Activated CD4-positive, alpha-beta T cell treated with anti-CD3 and anti-CD28 coated beads, Interleukin-2, amount 50 U/mL, for 24 hours (primary cell): Measurements from ENCODE around the gene PDK4.

Experiments
- DNase-seq, 2 donors: peaks; one replicate each; pipeline ENCODE4 v3.0.0-alpha.2; 2020; ENCODE audit warnings: low read depth in 1 of 2, low spot score in 1 of 2

PDK4 gene

DNA sequence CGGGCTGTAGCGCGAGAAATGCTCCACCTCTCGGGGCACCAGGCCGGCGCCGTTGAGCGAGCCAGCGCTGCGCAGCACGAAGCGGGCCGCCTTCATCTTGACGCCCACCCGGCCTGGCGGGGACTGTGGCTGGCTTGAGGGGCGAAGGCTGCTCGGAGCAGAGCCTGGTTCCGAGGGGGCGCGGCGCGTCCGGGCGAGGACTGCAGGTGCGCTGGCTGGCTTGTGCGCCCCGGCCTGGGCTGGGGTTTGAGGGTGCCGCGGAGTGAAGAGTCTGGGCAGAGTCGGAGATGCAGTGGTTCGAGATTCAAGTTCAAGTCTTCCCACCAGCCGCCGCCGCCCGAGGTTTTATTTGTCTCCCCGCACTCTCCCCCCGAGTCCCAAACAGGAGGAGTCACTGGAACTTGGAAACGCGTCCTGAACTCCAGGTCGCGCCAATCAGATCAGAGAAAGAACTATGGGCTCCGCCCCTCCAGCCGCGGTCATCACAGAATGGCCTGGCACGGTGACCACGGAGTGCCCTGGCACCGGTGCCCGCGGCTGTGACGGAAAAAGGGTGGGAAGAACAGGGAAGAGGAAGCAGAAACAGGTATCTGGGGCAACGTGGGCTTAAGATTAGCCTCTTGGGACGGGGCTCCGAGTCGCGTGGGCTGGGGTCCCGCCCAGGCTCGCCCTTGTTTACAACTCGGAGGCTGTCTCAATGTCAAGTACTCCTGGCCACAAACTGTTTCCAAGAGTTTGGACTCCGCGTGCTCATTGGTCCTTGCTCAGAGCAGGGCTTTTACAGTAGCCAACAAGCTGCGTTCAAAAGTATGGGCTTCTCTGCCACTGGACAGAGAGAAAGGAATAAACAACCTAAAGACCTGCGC is at the start of gene PDK4:
TSS of gene PDK4 (minus strand) at position 319 of the 866 bp plus-strand sequence. CDS start at position 96, 223 bp downstream.
- no peak for DNase-seq

DNA sequence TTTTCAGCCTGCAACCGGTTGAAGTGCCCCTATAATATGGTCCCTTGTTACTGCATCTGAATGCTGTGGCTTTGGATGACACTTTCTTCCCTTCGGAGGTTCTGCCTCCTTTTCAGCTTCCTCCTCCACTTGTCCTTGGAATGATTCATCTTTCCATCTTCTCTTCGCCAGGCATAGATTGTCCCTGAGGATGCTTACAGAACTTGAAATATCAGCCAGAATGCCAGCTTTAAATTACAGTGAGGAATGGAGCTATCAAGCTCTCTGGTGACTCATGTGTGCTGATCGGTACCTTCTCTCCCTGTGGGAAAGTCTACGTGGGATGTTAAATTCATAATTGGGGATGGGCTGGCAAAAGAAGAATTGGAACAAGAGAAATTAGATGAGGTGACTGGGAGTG is 45.9 kb upstream of the PDK4 start:
- no peak for DNase-seq

DNA sequence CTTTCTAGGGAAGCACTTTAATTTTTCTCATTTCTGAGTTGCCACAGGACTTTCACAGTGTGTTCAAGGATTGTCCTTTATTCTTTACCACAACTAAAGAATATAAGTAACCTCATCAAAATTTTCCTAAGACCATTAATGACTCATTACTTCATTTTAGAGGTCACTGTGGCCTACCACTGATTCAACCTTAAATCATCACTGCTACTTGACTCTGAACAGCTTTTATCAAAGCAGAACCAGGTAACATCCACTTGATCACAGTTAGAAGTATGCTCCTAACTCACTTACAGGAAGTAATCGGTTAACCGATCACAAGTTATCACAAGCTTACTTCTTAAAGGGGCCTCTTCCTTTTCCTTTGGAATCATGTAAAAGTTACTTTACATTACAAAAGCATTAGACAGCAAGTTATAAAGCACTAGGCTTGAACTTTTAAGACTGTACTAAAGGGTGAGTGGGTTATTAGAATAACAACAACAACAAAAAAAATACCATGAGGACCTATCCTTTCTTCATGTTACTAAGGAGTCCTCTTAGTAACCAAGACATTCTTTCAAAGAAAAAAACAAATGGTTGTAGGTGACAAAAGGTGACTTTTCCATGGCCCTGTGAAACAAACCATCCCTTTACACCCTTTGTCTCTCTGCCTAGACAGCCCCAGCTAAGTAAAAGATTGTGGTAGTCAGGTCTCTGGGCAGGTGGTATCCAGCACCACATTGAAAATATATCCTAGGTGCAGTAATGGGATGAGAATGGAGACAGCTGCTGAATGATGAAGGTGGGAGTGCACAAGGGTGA is 40.0 kb upstream of the PDK4 start:
- DNase-seq = no peak

DNA sequence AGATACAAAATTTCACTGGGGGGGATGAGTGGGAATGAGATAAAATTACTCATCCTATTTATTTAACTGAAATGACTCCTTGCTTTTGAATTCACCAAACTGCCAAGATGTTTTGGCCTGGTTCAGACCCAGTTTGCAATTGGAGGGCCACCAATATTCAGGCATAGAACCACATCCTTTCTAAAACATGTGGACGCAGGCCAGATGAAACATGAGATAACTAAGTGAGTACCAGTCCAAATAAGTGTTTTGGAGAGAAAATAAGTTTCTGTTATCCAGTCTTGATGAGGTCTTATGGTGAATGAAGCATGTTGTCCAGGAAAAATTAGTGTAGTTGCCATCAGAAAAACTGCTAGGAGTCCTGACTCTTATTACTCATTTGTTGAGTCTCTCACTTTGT is 36.3 kb upstream of the PDK4 start:
- DNase-seq = no peak

DNA sequence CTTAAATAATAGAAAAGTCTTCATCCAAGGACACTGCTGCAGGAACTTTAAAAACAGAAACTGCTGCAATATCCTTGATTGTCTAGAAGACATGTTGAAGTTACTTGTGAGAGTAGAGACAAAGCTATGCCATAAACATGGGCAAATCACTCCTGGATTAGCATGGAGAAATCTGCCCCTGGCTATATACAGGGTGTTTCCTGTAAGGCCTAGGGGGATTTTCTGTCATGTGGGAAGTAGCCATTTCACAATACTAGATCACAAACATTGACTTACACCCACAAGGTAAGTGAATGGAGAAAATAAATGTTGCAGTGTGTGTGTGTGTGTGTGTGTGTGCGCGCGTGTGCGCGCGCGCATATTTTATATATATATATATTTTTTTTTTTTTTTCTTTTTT is 35.2 kb upstream of the PDK4 start:
- no peak for DNase-seq

DNA sequence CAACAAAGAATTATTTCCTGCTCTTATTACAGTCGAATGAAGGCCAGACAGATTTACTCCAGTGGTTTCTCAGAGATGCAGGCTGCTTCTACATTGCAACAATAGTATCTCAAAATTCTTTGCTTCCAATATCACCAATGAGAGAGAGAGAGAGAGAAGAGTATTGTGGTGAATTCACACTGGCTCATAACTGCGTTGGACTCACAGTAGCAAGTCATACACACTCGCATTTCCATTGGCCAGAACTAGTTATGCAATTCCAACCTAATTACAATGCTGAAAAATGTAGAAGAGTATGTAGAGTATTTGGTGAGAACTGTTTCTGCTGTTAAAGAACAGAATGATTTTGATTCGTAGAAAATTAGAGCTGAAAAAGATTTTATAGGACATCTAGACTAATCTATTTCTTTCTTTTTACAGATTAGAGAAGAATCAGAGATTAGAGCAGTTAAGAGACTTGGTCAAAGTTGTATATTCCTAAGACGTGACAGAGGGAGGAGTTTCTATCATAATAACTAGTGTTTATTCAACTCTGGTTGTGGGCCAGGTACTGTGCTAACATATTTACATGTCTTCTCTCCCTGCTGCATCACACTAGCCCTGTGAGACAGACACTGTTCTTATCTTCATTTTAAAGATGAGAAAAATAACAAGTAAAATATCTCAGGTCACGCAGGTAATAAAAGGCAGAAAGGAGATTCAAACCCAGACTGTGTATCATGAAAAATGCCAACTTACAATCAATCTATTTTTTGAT is 34.6 kb upstream of the PDK4 start:
- DNase-seq = no peak

DNA sequence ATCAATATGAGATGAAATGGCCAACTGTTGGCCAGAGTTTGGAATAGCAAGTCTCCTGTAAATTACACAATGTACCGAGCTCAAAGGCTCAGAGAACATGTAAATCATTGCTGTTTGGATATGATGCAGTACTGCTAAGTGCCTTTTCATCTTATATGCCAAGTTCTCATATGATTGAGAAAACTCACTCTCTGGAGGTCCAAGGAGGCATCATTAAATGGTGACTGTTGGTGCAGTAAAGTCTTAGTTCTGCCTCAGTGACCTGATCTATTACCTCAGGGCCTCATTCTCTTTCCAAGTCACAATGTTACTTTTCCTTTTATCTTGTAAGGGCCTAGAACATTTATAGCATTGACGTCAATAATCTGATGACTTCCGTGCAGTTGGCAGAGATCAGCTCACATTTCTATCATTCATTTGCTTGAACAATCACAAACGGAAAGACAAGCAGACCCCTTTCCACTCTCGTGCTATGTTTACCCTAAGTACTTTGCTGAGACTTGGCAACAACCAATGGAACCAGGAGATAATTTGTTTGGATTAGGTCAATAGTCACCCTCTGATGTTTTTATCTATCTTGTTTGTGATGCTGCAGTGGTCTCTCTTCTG is 32.6 kb upstream of the PDK4 start:
- DNase-seq = no peak

DNA sequence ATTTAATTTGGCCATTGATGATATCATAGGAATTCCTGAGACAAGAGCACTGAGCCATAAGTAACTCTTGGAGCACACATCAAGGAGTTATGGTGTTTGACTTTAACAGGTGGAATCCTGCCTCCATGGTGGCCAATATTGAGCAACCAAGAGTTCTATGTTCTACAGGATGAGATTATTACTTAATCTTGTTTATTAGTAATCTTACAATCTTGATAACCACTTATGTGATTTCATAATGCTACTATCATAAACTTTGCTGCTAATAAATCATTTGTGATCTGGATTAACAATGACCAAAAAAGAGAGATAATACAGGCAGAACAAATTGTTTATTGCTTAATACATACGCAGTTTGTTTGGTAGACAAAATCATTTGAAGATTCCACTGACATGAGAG is 27.5 kb upstream of the PDK4 start:
- DNase-seq = no peak

DNA sequence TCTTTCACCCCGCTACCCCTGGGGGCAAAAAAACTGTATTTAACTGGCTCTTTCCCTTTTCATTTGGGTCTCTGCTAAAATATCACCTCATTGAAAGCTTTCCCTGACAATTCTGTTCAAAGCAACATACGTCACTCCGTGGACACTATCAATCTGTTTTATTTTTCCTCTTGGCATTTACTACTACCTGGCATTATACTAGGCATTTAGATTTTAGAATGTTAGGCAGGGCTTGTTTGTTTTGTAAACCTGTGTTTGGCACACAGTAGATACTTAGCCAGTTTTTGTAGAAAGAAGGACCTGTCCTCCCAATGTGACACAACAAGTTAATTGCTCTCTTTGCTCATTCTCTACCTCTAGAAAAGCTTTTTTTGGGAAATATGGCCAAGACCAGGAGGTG is 26.5 kb upstream of the PDK4 start:
- DNase-seq = no peak

DNA sequence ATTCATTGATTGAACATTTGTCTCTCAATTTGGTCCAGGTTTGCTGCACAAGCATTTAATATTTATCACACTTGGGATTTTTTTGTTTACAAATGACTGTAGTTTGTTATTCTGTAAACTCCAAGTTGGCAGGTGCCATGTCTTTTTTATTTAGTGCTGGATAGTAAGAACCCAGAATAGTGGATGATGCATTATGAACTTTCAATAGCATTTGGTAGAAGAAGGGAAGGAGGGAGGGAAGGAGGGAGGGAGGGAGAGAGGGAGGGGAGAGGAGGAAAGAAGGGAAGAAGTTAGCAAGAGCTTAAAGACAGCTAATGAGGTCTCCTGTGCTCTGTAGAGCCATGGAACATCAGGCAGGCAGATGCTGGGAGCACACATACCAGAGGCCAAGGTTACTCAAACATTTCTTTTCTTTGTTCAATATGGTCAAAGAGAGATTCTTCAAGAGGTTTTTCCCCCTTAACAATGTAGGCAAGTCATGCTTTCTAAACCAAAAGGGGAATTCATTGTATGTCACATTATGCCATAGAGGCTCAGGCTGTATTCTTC is 25.8 kb upstream of the PDK4 start:
- no peak for DNase-seq

DNA sequence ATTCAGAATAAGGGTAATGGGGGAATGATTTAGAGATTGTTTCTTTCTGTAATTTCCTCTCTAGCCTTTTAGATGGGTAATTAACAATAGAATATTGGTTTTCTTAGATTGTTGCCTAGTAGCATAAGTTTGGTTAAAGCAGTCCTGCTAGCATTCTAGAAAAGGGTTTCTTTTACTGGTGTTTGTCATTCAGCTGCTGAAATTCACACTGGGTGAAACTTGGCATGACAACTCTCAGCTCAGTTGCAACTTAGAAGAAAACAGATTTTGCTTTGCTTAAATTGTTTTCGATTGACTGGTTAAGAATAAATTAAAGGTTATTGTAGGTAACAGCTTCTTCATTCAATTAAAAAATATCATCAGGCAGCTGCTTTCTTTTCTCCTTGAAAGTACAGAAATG is 25.1 kb upstream of the PDK4 start:
- no peak for DNase-seq

DNA sequence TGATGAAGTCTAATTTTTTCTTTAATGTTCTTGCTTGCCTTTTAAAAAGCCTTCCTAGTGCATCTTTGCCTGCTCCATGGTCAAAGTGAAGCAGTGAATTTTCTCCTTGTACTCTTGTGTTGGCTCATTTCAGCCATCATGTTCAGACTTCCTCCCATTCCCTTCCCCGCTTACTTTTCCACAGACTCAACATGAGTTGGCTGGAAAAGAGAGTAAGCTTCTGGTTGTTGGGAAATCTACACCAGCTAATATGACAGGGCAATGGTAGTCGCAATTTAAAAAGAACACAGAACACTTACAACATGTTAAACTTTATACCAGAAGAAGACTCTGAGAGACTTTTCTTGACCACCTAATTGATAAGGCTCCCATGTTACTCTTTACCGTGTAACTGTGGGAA is 24.3 kb upstream of the PDK4 start:
- no peak for DNase-seq

DNA sequence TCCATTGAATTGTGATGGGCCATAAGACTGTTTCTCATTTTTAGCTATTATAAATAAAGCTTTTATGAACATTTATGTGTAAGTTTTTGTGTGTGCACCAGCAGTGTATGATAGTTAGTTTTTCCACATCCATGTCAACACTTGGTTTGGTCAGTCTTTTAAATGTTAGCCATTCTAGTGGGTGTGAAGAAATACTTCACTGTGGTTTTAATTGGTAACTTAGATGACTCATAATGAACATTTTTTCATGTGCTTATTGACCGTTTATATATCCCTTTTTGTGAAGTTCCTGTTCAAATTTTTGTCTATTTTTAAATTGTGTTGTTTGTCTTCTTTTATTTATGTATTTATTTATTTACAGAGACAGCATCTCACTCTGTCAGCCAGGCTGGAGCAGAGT is 23.6 kb upstream of the PDK4 start:
- DNase-seq = no peak

DNA sequence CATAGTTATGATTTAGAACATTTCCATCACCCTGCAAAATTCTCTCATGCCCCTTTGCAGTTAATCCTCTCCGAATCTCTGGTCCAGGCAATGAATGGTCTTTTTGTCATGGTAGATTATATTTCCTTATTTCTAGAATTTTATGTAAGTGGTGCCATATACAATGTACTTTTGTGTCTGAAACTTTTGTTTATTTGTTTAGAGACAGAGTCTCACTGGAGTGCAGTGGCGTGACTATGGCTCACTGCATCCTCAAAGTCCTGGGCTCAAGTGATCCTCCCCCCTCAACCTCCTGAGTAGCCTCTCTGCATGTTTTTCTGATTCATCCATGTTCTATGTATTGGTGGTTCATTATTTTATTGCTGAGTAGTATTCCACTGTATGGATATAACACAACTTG is 23.2 kb upstream of the PDK4 start:
- no peak for DNase-seq

DNA sequence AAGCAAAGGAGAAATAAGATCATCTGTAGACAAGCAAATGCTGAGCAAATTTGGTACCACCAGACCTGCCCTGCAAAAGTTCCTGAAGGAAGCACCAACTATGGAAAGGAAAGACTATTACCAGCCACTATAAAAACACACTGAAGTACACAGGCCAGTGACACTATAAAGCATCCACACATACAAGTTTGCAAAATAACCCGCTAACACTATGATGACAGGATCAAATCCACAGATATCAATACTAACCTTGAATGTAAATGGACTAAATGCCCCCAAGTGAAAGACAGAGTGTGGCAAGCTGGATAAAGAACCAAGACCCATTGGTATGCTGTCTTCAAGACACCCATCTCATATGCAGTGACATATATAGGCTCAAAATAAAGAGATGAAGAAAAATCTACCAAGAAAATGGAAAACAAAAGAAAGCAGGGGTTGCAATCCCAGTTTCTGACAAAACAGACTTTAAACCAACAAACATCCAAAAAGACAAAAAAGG is 18.2 kb upstream of the PDK4 start:
- DNase-seq = no peak

DNA sequence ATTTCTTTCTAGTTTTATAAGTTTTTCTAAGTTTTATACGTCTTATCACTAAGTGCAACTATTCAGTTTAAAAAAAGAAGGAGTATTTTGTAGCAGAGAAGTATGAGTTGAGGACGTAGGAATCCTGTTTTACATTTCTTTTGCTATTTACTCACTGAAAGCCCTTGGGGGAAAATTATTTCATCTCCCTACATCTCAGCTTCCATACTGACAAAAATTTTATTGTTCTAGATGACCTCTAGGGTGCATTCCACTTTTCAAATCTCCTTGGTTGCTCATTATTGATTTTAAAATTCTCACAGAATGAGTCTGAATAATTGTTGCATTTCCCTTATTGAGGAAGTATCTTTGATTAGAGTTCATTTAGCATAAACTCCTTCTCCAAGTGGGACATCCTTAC is 14.9 kb upstream of the PDK4 start:
- no peak for DNase-seq

DNA sequence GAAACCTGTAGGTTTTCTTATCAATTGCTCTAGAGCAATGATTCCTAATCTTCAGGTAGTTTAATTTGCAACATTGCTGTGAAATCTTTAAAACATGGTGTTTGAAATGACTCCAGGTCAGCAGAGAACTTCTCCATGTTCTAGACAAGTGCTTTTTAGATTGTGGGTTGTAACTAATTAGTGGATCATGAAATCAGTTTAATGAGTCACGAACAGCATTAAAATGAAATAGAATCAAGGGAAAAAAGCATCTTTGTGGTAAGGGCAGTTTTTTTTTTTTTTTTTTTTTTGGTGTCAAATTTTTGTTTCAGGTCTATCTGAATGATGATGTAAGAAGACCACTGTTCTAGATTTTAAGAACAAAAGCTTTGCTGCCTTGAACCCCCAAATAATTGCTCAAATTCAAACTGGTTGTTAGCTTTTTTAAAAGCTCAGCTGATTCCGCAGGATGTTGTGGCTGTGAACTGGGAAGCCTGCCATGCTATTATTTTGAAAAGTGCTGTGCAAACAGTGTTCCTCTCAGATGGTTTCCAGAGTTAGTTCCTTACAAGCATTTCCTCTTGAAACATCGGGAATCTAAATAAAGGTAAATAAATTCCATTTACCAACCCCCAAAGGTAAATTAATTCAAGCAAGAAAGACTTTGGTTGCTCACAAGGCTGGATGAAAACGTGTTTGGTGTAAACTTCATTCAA is 13.1 kb upstream of the PDK4 start:
- DNase-seq = no peak

DNA sequence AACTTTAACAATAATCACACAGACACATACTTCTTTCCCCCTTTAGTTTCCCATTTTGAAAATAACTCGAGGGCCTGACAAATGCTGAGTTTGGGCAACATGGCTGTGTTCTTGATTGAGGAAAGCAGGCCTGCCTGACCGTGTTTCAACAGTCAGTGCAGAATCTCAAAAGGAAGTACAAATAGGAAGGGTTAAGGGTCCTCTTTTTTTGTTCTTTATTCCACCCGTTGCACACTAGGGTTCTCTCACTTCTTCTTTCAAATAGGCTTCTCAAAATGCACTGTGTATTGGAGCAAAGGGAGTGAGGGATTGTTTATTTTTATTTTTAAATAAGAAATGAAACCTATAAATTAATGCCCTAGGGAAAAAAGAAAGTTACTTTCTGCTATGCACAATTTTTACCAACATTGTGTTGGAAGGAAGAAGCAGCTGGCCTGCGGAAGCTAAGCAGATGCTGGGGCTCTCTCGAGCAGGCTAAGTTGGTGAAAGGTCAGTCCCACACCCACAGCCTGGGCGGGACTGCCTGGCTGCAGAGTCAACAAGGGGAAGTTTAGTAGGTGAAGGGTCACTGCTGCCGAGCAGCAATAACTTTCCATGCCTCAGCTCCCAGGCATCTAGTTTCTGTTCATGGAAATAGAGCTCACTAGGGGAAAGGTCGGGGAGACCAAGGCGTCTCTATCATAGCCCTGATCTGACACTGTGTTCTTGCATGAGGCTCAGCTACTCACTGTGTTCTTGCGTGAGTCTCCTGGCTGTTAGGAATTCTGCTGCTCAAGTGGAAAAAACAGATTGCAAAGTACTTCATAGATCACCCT is 12.2 kb upstream of the PDK4 start:
- no peak for DNase-seq

DNA sequence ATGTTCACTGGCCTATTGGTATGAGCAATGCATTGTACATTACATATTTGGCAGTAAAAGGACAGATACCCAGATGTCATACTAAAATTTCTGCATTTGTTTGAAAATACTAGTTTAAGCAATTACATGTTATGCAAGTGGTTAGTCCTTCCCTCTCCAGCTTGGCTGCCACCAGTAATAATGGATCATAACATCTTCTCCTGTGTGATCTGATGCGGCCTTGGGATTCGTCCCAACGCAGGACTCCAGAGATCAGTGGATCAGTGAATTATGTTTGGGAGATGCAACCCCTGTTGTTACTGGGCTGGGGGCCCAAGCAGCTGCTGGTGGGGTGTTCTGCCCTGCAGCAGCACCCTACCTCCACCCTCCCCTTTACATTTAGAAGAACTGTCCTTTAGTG is 11.2 kb upstream of the PDK4 start:
- DNase-seq = no peak
